CD4-positive, alpha-beta T cell treated with Interleukin-4 for 1 hour (primary cell): ENCODE data around the gene VIM.

Experiments used
- DNase-seq, 2 donors: peaks; one replicate each; pipeline ENCODE4 v3.0.0-alpha.2; 2020 to 2022

Gene VIM

GRCh38 chr10:17210361-17210760, 17.7 kb upstream of the VIM start:
- no peak for DNase-seq

- peak in 1 of 2 donors; percentile 40 for DNase-seq
Measured at GRCh38 chr10:17212802-17213221, 15.2 kb upstream of the VIM start.

GRCh38 chr10:17213646-17214349, 14.2 kb upstream of the VIM start:
- DNase-seq, result no peak

- DNase-seq, result no peak
Measured at GRCh38 chr10:17214526-17214925, 13.5 kb upstream of the VIM start.

- no peak for DNase-seq
Measured at GRCh38 chr10:17214971-17215781, 12.9 kb upstream of the VIM start.

GRCh38 chr10:17215782-17216122, 12.3 kb upstream of the VIM start:
- DNase-seq, result no peak

GRCh38 chr10:17216217-17216900, 11.7 kb upstream of the VIM start:
- DNase-seq, result peak; percentile 70 to 82

GRCh38 chr10:17216901-17217395, 11.1 kb upstream of the VIM start:
- peak in 1 of 2 donors; percentile 39 for DNase-seq

GRCh38 chr10:17217631-17218232, 10.3 kb upstream of the VIM start:
- no peak for DNase-seq

GRCh38 chr10:17219024-17219423, 9.0 kb upstream of the VIM start:
- no peak for DNase-seq

- DNase-seq, result no peak
Measured at GRCh38 chr10:17220652-17221100, 7.4 kb upstream of the VIM start.

GRCh38 chr10:17222329-17222728, 5.7 kb upstream of the VIM start:
- DNase-seq, result no peak

GRCh38 chr10:17225808-17226207, 2.2 kb upstream of the VIM start:
- DNase-seq, result no peak

- DNase-seq, result no peak
Measured at GRCh38 chr10:17226891-17227303, 1.1 kb upstream of the VIM start.

- DNase-seq, result peak in 1 of 2 donors; percentile 67
Measured at GRCh38 chr10:17227367-17228090, 512 bp upstream of the VIM start.

GRCh38 chr10:17229016-17229716, 1.1 kb downstream of the VIM start:
- DNase-seq, result peak; percentile 90

- DNase-seq, result no peak
Measured at GRCh38 chr10:17229717-17229966, 1.6 kb downstream of the VIM start.

- DNase-seq, result peak; percentile 92 to 93
Measured at GRCh38 chr10:17229967-17230682, 2.1 kb downstream of the VIM start.

GRCh38 chr10:17231788-17232187, 3.7 kb downstream of the VIM start:
- DNase-seq, result peak in 1 of 2 donors; percentile 22

- DNase-seq, result no peak
Measured at GRCh38 chr10:17232276-17232960, 4.4 kb downstream of the VIM start.
